ENCODE results near the gene HSF4.
A peak's percentile ranks its signal among the peaks of the same experiment; 100 is the strongest.

The HSF4 gene

DNA sequence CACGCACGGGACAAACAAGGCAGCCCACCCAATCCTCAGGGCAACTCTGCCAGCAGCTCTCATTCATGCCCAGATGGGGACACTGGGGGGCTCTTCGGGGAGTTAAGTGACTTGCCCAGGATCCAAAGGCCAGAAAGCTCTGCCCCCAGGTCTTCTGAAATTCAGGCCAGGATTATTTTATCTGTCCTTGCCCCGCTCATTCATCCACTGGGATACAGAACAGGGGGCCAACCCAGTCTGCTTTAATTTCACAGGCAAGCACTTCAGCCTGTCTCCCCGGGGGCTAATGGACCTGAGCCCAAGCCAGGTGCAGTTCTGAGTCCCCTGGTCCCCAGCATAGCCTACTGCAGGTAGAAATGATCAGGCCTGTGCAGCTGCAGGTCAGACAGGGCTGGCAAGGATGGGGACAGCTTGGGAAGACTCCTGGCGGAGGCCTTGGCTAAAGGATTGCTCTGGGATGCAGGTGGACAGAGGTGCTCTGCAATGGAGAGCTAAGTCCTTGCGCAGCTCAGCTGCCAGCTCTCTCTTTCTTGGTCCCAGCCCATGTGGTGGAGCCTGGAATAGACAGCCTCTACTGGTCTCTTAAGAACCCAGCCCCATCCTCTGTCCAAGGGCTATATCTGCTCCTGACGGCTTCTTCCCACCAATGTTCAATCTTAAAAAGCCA is 13.0 kb upstream of the HSF4 start:
- peaks cover 21% of the 10 kb centered on the region; the same call in 1 of the 2 replicates for H3K36me3 ChIP-seq (ENCODE audit: insufficient read depth, low read length)
- peak overlapping the region; percentile 71 for H3K4me3 ChIP-seq (ENCODE audit: low read length, poor library complexity, severe bottlenecking)
- H4K20me1 ChIP-seq (ENCODE audit: insufficient read depth, low read length, poor library complexity, severe bottlenecking): peaks cover 3% of the 10 kb centered on the region
- peaks cover 3% of the 10 kb centered on the region for H3K4me1 ChIP-seq (ENCODE audit: insufficient read depth, low read length, poor library complexity, severe bottlenecking)
- peak overlapping the region; percentile 63 for H3K4me2 ChIP-seq (ENCODE audit: low read depth, low read length, poor library complexity, severe bottlenecking)
- H3F3A ChIP-seq (ENCODE audit: low read depth): no peaks in the 10 kb centered on the region
- H3K9ac ChIP-seq (ENCODE audit: low read depth, low read length, poor library complexity, severe bottlenecking): no peak overlapping the region
- TF ChIP-seq EZH2phosphoT487 (IDR thresholded peaks at IDR 0.05; ENCODE audit: borderline replicate concordance): no peak
- TF ChIP-seq, protein P1, sequence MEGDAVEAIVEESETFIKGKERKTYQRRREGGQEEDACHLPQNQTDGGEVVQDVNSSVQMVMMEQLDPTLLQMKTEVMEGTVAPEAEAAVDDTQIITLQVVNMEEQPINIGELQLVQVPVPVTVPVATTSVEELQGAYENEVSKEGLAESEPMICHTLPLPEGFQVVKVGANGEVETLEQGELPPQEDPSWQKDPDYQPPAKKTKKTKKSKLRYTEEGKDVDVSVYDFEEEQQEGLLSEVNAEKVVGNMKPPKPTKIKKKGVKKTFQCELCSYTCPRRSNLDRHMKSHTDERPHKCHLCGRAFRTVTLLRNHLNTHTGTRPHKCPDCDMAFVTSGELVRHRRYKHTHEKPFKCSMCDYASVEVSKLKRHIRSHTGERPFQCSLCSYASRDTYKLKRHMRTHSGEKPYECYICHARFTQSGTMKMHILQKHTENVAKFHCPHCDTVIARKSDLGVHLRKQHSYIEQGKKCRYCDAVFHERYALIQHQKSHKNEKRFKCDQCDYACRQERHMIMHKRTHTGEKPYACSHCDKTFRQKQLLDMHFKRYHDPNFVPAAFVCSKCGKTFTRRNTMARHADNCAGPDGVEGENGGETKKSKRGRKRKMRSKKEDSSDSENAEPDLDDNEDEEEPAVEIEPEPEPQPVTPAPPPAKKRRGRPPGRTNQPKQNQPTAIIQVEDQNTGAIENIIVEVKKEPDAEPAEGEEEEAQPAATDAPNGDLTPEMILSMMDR (conservative IDR thresholded peaks at IDR 0.05; ENCODE audit: low read length): no peak
- no peaks in the 10 kb centered on the region for H3K9me3 ChIP-seq (ENCODE audit: insufficient read depth, low read depth, low read length)
- H3K27me3 ChIP-seq (ENCODE audit: insufficient read depth, low read length, poor library complexity, severe bottlenecking): no peaks in the 10 kb centered on the region
- no peaks in the 10 kb centered on the region for H3K79me2 ChIP-seq (ENCODE audit: insufficient read depth, low read length)
- H3K9me2 ChIP-seq (replicated peaks; ENCODE audit: low read depth, low read length): no peaks in the 10 kb centered on the region
- H2AFZ ChIP-seq (ENCODE audit: low read length): no peak overlapping the region

DNA sequence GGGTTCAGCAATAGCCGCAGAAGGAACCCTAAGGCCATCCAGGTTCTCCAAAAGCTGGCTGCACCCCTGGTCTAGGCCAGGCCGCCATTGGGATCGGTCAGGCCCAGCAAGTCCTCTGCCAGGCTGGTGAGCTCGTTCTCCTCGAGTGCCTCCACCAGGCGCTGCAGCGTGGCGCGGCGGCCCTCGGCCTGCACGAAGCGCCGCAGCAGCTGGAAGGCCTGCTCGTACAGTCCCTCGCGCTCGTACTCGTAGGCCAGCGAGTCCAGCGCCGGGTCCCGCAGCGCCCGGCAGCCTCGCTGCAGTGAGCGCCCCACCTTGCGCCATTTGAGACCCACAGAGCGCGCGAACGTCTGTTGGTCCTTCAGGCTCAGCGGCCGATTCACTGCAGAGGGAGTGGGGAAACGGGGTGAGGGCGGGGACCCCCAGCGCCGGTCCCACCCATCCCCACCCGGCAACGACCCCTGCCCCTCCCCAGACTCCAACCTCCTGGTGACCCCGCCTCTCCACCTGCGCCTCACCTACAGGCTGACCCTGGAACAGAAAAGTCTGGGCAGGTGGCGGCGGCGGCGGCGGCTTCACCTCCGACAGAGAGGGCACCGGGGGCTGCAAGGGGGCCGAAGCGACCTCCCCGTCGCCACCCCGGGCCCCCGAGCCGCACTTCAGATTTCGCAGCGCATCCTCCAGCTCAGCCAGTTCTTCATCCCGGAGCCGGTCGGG is 9.8 kb upstream of the HSF4 start:
- Histone ChIP-seq H2AFZ (ENCODE audit: low read length) (no peak overlapping the region), H3K4me1 (ENCODE audit: insufficient read depth, low read length, poor library complexity, severe bottlenecking) (peaks cover 14% of the 10 kb centered on the region), H3K4me3 (ENCODE audit: low read length, poor library complexity, severe bottlenecking) (no peak overlapping the region)

DNA sequence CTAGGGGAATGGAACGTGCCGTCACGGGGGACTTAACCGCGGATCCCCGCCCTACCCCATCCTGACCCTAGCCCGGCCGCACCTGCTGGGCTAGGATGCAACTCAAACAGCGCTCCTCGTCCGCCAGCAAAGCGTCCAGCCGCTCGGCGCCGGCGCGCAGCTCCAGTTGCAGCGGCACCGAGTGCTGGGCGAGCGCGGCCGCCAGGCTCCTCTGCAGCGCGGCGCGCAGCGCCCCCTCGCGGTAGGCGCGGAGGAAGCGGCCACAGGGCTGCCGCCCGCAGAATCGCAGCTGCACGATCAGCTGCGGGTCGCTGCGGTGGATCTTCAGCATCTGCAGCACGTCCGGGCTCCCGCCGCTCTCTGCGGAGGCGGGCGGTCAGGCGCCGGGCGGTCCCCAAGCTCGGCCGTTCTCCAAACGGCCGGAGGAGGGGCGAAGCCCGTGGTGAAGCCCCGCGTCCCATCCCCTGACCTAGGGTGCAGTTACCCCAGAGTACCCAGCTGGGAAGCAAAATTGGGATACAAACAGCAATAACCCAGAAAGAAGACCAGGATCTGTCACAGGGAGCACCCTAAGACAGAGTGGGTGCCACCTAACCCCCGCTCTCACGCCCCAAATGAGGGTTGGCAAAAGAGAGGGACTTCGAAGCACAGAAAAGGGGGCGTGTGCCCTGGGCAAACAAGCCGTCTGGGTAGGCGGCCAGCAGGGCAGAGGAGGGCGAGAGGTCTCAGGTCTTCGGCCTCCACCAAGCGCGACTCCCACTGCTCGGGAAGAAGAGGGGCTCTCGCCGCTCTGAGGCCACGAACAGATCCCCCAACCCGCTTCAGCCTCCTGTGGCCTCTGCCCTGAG is 9.0 kb upstream of the HSF4 start:
- no peak overlapping the region for H2AFZ ChIP-seq (ENCODE audit: low read length)
- H3K4me2 ChIP-seq (ENCODE audit: low read depth, low read length, poor library complexity, severe bottlenecking): peak overlapping the region; percentile 52
- TF ChIP-seq, protein P1 (conservative IDR thresholded peaks at IDR 0.05; ENCODE audit: low read length): peak; percentile 77
- TF ChIP-seq EZH2phosphoT487 (IDR thresholded peaks at IDR 0.05; ENCODE audit: borderline replicate concordance): no peak

More for the DNA sequence above, 9.8 kb upstream of the HSF4 start:
- TF ChIP-seq, protein P1 (conservative IDR thresholded peaks at IDR 0.05; ENCODE audit: low read length): no peak
- TF ChIP-seq EZH2phosphoT487 (IDR thresholded peaks at IDR 0.05; ENCODE audit: borderline replicate concordance): no peak
- peaks cover 5% of the 10 kb centered on the region; the same call in 1 of the 2 replicates for H3K79me2 ChIP-seq (ENCODE audit: insufficient read depth, low read length)
- no peaks in the 10 kb centered on the region for H3K36me3 ChIP-seq (ENCODE audit: insufficient read depth, low read length)
- H3F3A ChIP-seq (ENCODE audit: low read depth): no peaks in the 10 kb centered on the region
- H3K9me3 ChIP-seq (ENCODE audit: insufficient read depth, low read depth, low read length): no peaks in the 10 kb centered on the region
- H3K9me2 ChIP-seq (replicated peaks; ENCODE audit: low read depth, low read length): no peaks in the 10 kb centered on the region
- H3K9ac ChIP-seq (ENCODE audit: low read depth, low read length, poor library complexity, severe bottlenecking): no peak overlapping the region
- peak overlapping the region; percentile 52 for H3K4me2 ChIP-seq (ENCODE audit: low read depth, low read length, poor library complexity, severe bottlenecking)
- no peaks in the 10 kb centered on the region for H3K27me3 ChIP-seq (ENCODE audit: insufficient read depth, low read length, poor library complexity, severe bottlenecking)
- peaks cover 6% of the 10 kb centered on the region for H4K20me1 ChIP-seq (ENCODE audit: insufficient read depth, low read length, poor library complexity, severe bottlenecking)

More for the DNA sequence above, 9.0 kb upstream of the HSF4 start:
- H3K9me3 ChIP-seq (ENCODE audit: insufficient read depth, low read depth, low read length): no peaks in the 10 kb centered on the region
- peaks cover 5% of the 10 kb centered on the region; the same call in 1 of the 2 replicates for H3K79me2 ChIP-seq (ENCODE audit: insufficient read depth, low read length)
- no peak overlapping the region for H3K4me3 ChIP-seq (ENCODE audit: low read length, poor library complexity, severe bottlenecking)
- peaks cover 14% of the 10 kb centered on the region for H3K4me1 ChIP-seq (ENCODE audit: insufficient read depth, low read length, poor library complexity, severe bottlenecking)
- no peaks in the 10 kb centered on the region for H3F3A ChIP-seq (ENCODE audit: low read depth)
- peaks cover 6% of the 10 kb centered on the region for H4K20me1 ChIP-seq (ENCODE audit: insufficient read depth, low read length, poor library complexity, severe bottlenecking)
- H3K9me2 ChIP-seq (replicated peaks; ENCODE audit: low read depth, low read length): no peaks in the 10 kb centered on the region
- H3K27me3 ChIP-seq (ENCODE audit: insufficient read depth, low read length, poor library complexity, severe bottlenecking): no peaks in the 10 kb centered on the region
- no peaks in the 10 kb centered on the region for H3K36me3 ChIP-seq (ENCODE audit: insufficient read depth, low read length)
- H3K9ac ChIP-seq (ENCODE audit: low read depth, low read length, poor library complexity, severe bottlenecking): no peak overlapping the region

Data from Loucy (cell line).